Measurements from ENCODE around the gene SASH1.
"Not testable (repeated sequence)": the region's sequence is repeated elsewhere in the genome, so short reads cannot be mapped to it uniquely, and the experiment has no call there.

SASH1 gene

GRCh38 chr6:148370176-148370575 lies 27.5 kb downstream of the SASH1 start:
- Histone ChIP-seq H3K9me3 (ENCODE audit: control insufficient read depth, low read length) (no peaks in the 10 kb centered on the region), H3K9ac (ENCODE audit: low read length) (no peak overlapping the region), H3K27me3 (replicated peaks; ENCODE audit: control insufficient read depth, insufficient read depth, low read length) (no peaks in the 10 kb centered on the region), H3K4me1 (ENCODE audit: control insufficient read depth, insufficient read depth, low read length) (peaks cover 21% of the 10 kb centered on the region), H3K36me3 (ENCODE audit: control insufficient read depth, insufficient read depth, low read length, severe bottlenecking) (no peaks in the 10 kb centered on the region), H3K4me3 (ENCODE audit: low read length) (no peak overlapping the region)
- no peak for DNase-seq (ENCODE audit: low read depth)

- no peak overlapping the region for H3K4me3 ChIP-seq (ENCODE audit: low read length)
- H3K27me3 ChIP-seq (replicated peaks; ENCODE audit: control insufficient read depth, insufficient read depth, low read length), result no peaks in the 10 kb centered on the region
- H3K9ac ChIP-seq (ENCODE audit: low read length), result no peak overlapping the region
- peaks cover under 1% of the 10 kb centered on the region for H3K4me1 ChIP-seq (ENCODE audit: control insufficient read depth, insufficient read depth, low read length)
- H3K36me3 ChIP-seq (ENCODE audit: control insufficient read depth, insufficient read depth, low read length, severe bottlenecking), result no peaks in the 10 kb centered on the region
- H3K9me3 ChIP-seq (ENCODE audit: control insufficient read depth, low read length), result no peaks in the 10 kb centered on the region
- no peak for DNase-seq (ENCODE audit: low read depth)
These were observed 31.6 kb downstream of the SASH1 start for GRCh38 chr6:148374040-148374774.

- Histone ChIP-seq H3K4me3 (ENCODE audit: low read length) (no peak overlapping the region), H3K36me3 (ENCODE audit: control insufficient read depth, insufficient read depth, low read length, severe bottlenecking) (no peaks in the 10 kb centered on the region), H3K4me1 (ENCODE audit: control insufficient read depth, insufficient read depth, low read length) (peaks cover 7% of the 10 kb centered on the region), H3K9ac (ENCODE audit: low read length) (no peak overlapping the region), H3K9me3 (ENCODE audit: control insufficient read depth, low read length) (no peaks in the 10 kb centered on the region), H3K27me3 (replicated peaks; ENCODE audit: control insufficient read depth, insufficient read depth, low read length) (no peaks in the 10 kb centered on the region)
- DNase-seq (ENCODE audit: low read depth), result no peak
These were observed 32.8 kb downstream of the SASH1 start for GRCh38 chr6:148375401-148375800.

- DNase-seq (ENCODE audit: low read depth), result no peak
- Histone ChIP-seq H3K4me1 (ENCODE audit: control insufficient read depth, insufficient read depth, low read length) (peaks cover 31% of the 10 kb centered on the region), H3K9ac (ENCODE audit: low read length) (no peak overlapping the region), H3K4me3 (ENCODE audit: low read length) (no peak overlapping the region), H3K9me3 (ENCODE audit: control insufficient read depth, low read length) (no peaks in the 10 kb centered on the region), H3K27me3 (replicated peaks; ENCODE audit: control insufficient read depth, insufficient read depth, low read length) (no peaks in the 10 kb centered on the region), H3K36me3 (ENCODE audit: control insufficient read depth, insufficient read depth, low read length, severe bottlenecking) (no peaks in the 10 kb centered on the region)
These were observed 36.8 kb downstream of the SASH1 start for GRCh38 chr6:148379481-148379880.

- no peak for DNase-seq (ENCODE audit: low read depth)
These were observed 37.5 kb downstream of the SASH1 start for GRCh38 chr6:148379966-148380713.

GRCh38 chr6:148382051-148382450 lies 39.4 kb downstream of the SASH1 start:
- H3K9me3 ChIP-seq (ENCODE audit: control insufficient read depth, low read length); H3K9ac ChIP-seq (ENCODE audit: low read length); DNase-seq (ENCODE audit: low read depth); H3K27me3 ChIP-seq (replicated peaks; ENCODE audit: control insufficient read depth, insufficient read depth, low read length); H3K36me3 ChIP-seq (ENCODE audit: control insufficient read depth, insufficient read depth, low read length, severe bottlenecking); H3K4me3 ChIP-seq (ENCODE audit: low read length): not testable (repeated sequence)
- H3K4me1 ChIP-seq (ENCODE audit: control insufficient read depth, insufficient read depth, low read length), result peaks cover 45% of the 10 kb centered on the region

More at GRCh38 chr6:148379966-148380713, 37.5 kb downstream of the SASH1 start:
- Histone ChIP-seq H3K4me1 (ENCODE audit: control insufficient read depth, insufficient read depth, low read length) (peaks cover 38% of the 10 kb centered on the region), H3K36me3 (ENCODE audit: control insufficient read depth, insufficient read depth, low read length, severe bottlenecking) (no peaks in the 10 kb centered on the region), H3K9ac (ENCODE audit: low read length) (peak overlapping the region; percentile 43), H3K9me3 (ENCODE audit: control insufficient read depth, low read length) (no peaks in the 10 kb centered on the region), H3K4me3 (ENCODE audit: low read length) (no peak overlapping the region), H3K27me3 (replicated peaks; ENCODE audit: control insufficient read depth, insufficient read depth, low read length) (no peaks in the 10 kb centered on the region)

- Histone ChIP-seq H3K27me3 (replicated peaks; ENCODE audit: control insufficient read depth, insufficient read depth, low read length) (no peaks in the 10 kb centered on the region), H3K4me1 (ENCODE audit: control insufficient read depth, insufficient read depth, low read length) (peaks cover 45% of the 10 kb centered on the region), H3K9me3 (ENCODE audit: control insufficient read depth, low read length) (no peaks in the 10 kb centered on the region), H3K9ac (ENCODE audit: low read length) (no peak overlapping the region), H3K36me3 (ENCODE audit: control insufficient read depth, insufficient read depth, low read length, severe bottlenecking) (no peaks in the 10 kb centered on the region), H3K4me3 (ENCODE audit: low read length) (no peak overlapping the region)
- no peak for DNase-seq (ENCODE audit: low read depth)
These were observed 40.2 kb downstream of the SASH1 start for GRCh38 chr6:148382861-148383260.

GRCh38 chr6:148383658-148384368 lies 41.2 kb downstream of the SASH1 start:
- Histone ChIP-seq H3K9me3 (ENCODE audit: control insufficient read depth, low read length) (no peaks in the 10 kb centered on the region), H3K9ac (ENCODE audit: low read length) (no peak overlapping the region), H3K4me1 (ENCODE audit: control insufficient read depth, insufficient read depth, low read length) (peaks cover 45% of the 10 kb centered on the region), H3K4me3 (ENCODE audit: low read length) (no peak overlapping the region), H3K36me3 (ENCODE audit: control insufficient read depth, insufficient read depth, low read length, severe bottlenecking) (no peaks in the 10 kb centered on the region), H3K27me3 (replicated peaks; ENCODE audit: control insufficient read depth, insufficient read depth, low read length) (no peaks in the 10 kb centered on the region)
- DNase-seq (ENCODE audit: low read depth), result no peak

GRCh38 chr6:148385379-148385778 lies 42.7 kb downstream of the SASH1 start:
- DNase-seq (ENCODE audit: low read depth), result no peak
- H3K4me3 ChIP-seq (ENCODE audit: low read length), result no peak overlapping the region
- H3K4me1 ChIP-seq (ENCODE audit: control insufficient read depth, insufficient read depth, low read length), result peaks cover 38% of the 10 kb centered on the region
- no peaks in the 10 kb centered on the region for H3K36me3 ChIP-seq (ENCODE audit: control insufficient read depth, insufficient read depth, low read length, severe bottlenecking)
- no peaks in the 10 kb centered on the region for H3K27me3 ChIP-seq (replicated peaks; ENCODE audit: control insufficient read depth, insufficient read depth, low read length)
- no peak overlapping the region for H3K9ac ChIP-seq (ENCODE audit: low read length)
- H3K9me3 ChIP-seq (ENCODE audit: control insufficient read depth, low read length), result no peaks in the 10 kb centered on the region

GRCh38 chr6:148388521-148388920 lies 45.9 kb downstream of the SASH1 start:
- Histone ChIP-seq H3K9me3 (ENCODE audit: control insufficient read depth, low read length) (no peaks in the 10 kb centered on the region), H3K9ac (ENCODE audit: low read length) (no peak overlapping the region), H3K36me3 (ENCODE audit: control insufficient read depth, insufficient read depth, low read length, severe bottlenecking) (peaks cover 11% of the 10 kb centered on the region), H3K4me3 (ENCODE audit: low read length) (no peak overlapping the region), H3K4me1 (ENCODE audit: control insufficient read depth, insufficient read depth, low read length) (peaks cover 25% of the 10 kb centered on the region), H3K27me3 (replicated peaks; ENCODE audit: control insufficient read depth, insufficient read depth, low read length) (no peaks in the 10 kb centered on the region)
- no peak for DNase-seq (ENCODE audit: low read depth)

GRCh38 chr6:148389086-148389485 lies 46.4 kb downstream of the SASH1 start:
- H3K4me1 ChIP-seq (ENCODE audit: control insufficient read depth, insufficient read depth, low read length), result peaks cover 23% of the 10 kb centered on the region
- H3K27me3 ChIP-seq (replicated peaks; ENCODE audit: control insufficient read depth, insufficient read depth, low read length), result no peaks in the 10 kb centered on the region
- H3K4me3 ChIP-seq (ENCODE audit: low read length), result no peak overlapping the region
- H3K36me3 ChIP-seq (ENCODE audit: control insufficient read depth, insufficient read depth, low read length, severe bottlenecking), result peaks cover 11% of the 10 kb centered on the region
- H3K9me3 ChIP-seq (ENCODE audit: control insufficient read depth, low read length), result no peaks in the 10 kb centered on the region
- no peak for DNase-seq (ENCODE audit: low read depth)
- H3K9ac ChIP-seq (ENCODE audit: low read length), result no peak overlapping the region
